HCT116 (cell line): ENCODE data around the gene THAP10. TPM values are rescaled to one million over a fixed set of nuclear protein-coding genes. Genes with fewer than 3 reads are reported as not detected.

ENCODE experiments used
- ATAC-seq: fragments of 200-7000 bp; cut with Tn5 transposase; 2 replicates; pipeline ENCODE4 v1.9.1; 2020; ENCODE audit warnings: mild to moderate bottlenecking, moderate library complexity
- BruUV-seq: library from RNA; stranded (reverse); fragments of 400-500 nt; replicated peaks from 2 replicates; lab custom pipeline; 2021; lab: Mats Ljungman, UMichigan
- CTCF ChIA-PET: fragments of 300-600 bp; sonication (Branson Sonifier 250); formaldehyde crosslinking; loops from one replicate; lab custom pipeline; 2021; ENCODE audit warnings: antibody characterized with exemption; lab: Charles Lee
- POLR2A ChIA-PET: fragments of 300-600, 350-600 bp; sonication (Branson Sonifier 250); formaldehyde crosslinking; loops from one replicate; lab custom pipeline; 2021; ENCODE audit warnings: antibody characterized with exemption; lab: Charles Lee
- RAD21 ChIA-PET, 2 experiments: fragments of 300-600 bp; sonication (Branson Sonifier 250); formaldehyde crosslinking; loops; one replicate each; lab custom pipeline; 2023; ENCODE audit warnings: low total read pairs in 2 of 2; ENCODE audit not compliant: uncharacterized antibody in 2 of 2, unreplicated experiment in 2 of 2, low non-redundant PET in 1 of 2; lab: Charles Lee
- DNase-seq: peaks from one replicate; pipeline ENCODE4 v3.0.0-alpha.2; 2010; ENCODE audit warnings: low read depth, low spot score
- H2AFZ ChIP-seq: fragments of 200-600 bp; shearing (Covaris generic), sonication (generic); 2 replicates; pipeline ENCODE4 v1.6.1; 2017; ENCODE audit warnings: low read depth, mixed run types, mixed read lengths, antibody characterized with exemption, low read length; ENCODE audit not compliant: poor library complexity, severe bottlenecking
- H3K27ac ChIP-seq: 2 replicates; pipeline ENCODE4 v1.5.1; 2012; ENCODE audit warnings: low read depth, low read length
- H3K27me3 ChIP-seq: fragments of 200-600 bp; sonication (generic); 2 replicates; pipeline ENCODE4 v1.6.1; 2016; ENCODE audit warnings: mixed run types, low read length, mixed read lengths; ENCODE audit not compliant: insufficient read depth
- H3K36me3 ChIP-seq, 2 experiments: fragments of 200-500 bp in 1 of 2; fragments of 200-600 bp in 1 of 2; sonication (Bioruptor generic) in 1 of 2; sonication (generic) in 1 of 2; 2 replicates each; pipeline versions ENCODE4 v1.5.1 to v1.6.1; 2014 to 2016; ENCODE audit warnings: low read length in 2 of 2, inconsistent platforms in 1 of 2, mixed read lengths in 1 of 2, mixed run types in 1 of 2; ENCODE audit not compliant: insufficient read depth in 2 of 2, control insufficient read depth in 1 of 2
- H3K4me1 ChIP-seq, 2 experiments: fragments of 200-600 bp in 1 of 2; sonication (generic) in 1 of 2; 2 replicates each; pipeline versions ENCODE4 v1.5.1 to v1.6.1; 2012 to 2017; ENCODE audit warnings: low read length in 2 of 2, inconsistent platforms in 1 of 2, mild to moderate bottlenecking in 1 of 2, mixed read lengths in 1 of 2, mixed run types in 1 of 2, moderate library complexity in 1 of 2; ENCODE audit not compliant: insufficient read depth in 2 of 2, control insufficient read depth in 1 of 2
- H3K4me2 ChIP-seq: fragments of 200-600 bp; sonication (generic); 2 replicates; pipeline ENCODE4 v1.6.1; 2017; ENCODE audit warnings: mixed run types, low read length, mixed read lengths
- H3K4me3 ChIP-seq, 2 experiments: fragments of 200-600 bp in 1 of 2; sonication (generic) in 1 of 2; replicated peaks in 1 of 2; 2 replicates each; pipeline ENCODE4 v1.5.1; 2011 to 2016; ENCODE audit warnings: low read length in 2 of 2, control low read depth in 1 of 2, low read depth in 1 of 2, mild to moderate bottlenecking in 1 of 2, mixed read lengths in 1 of 2, mixed run types in 1 of 2
- H3K79me2 ChIP-seq: fragments of 200-600 bp; sonication (generic); 2 replicates; pipeline ENCODE4 v1.6.1; 2017; ENCODE audit warnings: mild to moderate bottlenecking, mixed run types, low read length, moderate library complexity, mixed read lengths; ENCODE audit not compliant: insufficient read depth
- H3K9ac ChIP-seq: fragments of 200-600 bp; sonication (generic); 2 replicates; pipeline ENCODE4 v1.6.1; 2016; ENCODE audit warnings: low read length, mixed read lengths
- H3K9me2 ChIP-seq: fragments of 200-600 bp; sonication (generic), shearing (Covaris generic); 2 replicates; pipeline ENCODE4 v1.6.1; 2017; ENCODE audit warnings: mixed run types, mild to moderate bottlenecking, moderate library complexity; ENCODE audit not compliant: insufficient read depth
- H3K9me3 ChIP-seq, 2 experiments: fragments of 200-500 bp in 1 of 2; fragments of 200-600 bp in 1 of 2; sonication (Bioruptor generic) in 1 of 2; sonication (generic) in 1 of 2; 2 replicates each; pipeline ENCODE4 v1.6.1; 2014 to 2017; ENCODE audit warnings: low read length in 2 of 2, mixed read lengths in 2 of 2, inconsistent platforms in 1 of 2, low read depth in 1 of 2, mild to moderate bottlenecking in 1 of 2, mixed run types in 1 of 2, moderate library complexity in 1 of 2; ENCODE audit not compliant: control insufficient read depth in 1 of 2, insufficient read depth in 1 of 2
- H4K20me1 ChIP-seq: fragments of 200-600 bp; sonication (generic), shearing (Covaris generic); 2 replicates; pipeline ENCODE4 v1.6.1; 2017; ENCODE audit warnings: mixed run types, mild to moderate bottlenecking, moderate library complexity; ENCODE audit not compliant: insufficient read depth
- CBX3 ChIP-seq: IDR thresholded peaks from 2 replicates; pipeline ENCODE4 v1.6.1; 2012; ENCODE audit warnings: low read depth
- CEBPB ChIP-seq: IDR thresholded peaks from 2 replicates; pipeline ENCODE4 v1.6.1; 2012; ENCODE audit warnings: low read depth
- EGR1 ChIP-seq: IDR thresholded peaks from 2 replicates; pipeline ENCODE4 v1.6.1; 2012; ENCODE audit warnings: low read depth
- ELF1 ChIP-seq: IDR thresholded peaks from 2 replicates; pipeline ENCODE4 v1.6.1; 2012; ENCODE audit warnings: low read depth, borderline replicate concordance
- EZH2 ChIP-seq: fragments of 200-600 bp; sonication (generic); IDR thresholded peaks from 2 replicates; pipeline ENCODE4 v1.6.1; 2017; ENCODE audit warnings: antibody characterized with exemption, mixed run types
- FOSL1 ChIP-seq: IDR thresholded peaks from 2 replicates; pipeline ENCODE4 v1.6.1; 2012; ENCODE audit warnings: low read depth
- JUND ChIP-seq: IDR thresholded peaks from 2 replicates; pipeline ENCODE4 v1.6.1; 2012
- RAD21 ChIP-seq: IDR thresholded peaks from 2 replicates; pipeline ENCODE4 v1.6.1; 2012; ENCODE audit warnings: low read depth, mild to moderate bottlenecking
- SIN3A ChIP-seq: IDR thresholded peaks from 2 replicates; pipeline ENCODE4 v1.6.1; 2012; ENCODE audit warnings: low read depth
- SP1 ChIP-seq: IDR thresholded peaks from 2 replicates; pipeline ENCODE4 v1.6.1; 2012; ENCODE audit warnings: low read depth
- SRF ChIP-seq: IDR thresholded peaks from 2 replicates; pipeline ENCODE4 v1.6.1; 2012; ENCODE audit warnings: low read depth
- ZFX ChIP-seq: fragments of 450-650 bp; IDR thresholded peaks from 2 replicates; pipeline ENCODE4 v1.6.1; 2017
- ZNF274 ChIP-seq: fragments of 200-500 bp; sonication (Bioruptor generic); IDR thresholded peaks from 2 replicates; pipeline ENCODE4 v1.6.1; 2014; ENCODE audit warnings: mild to moderate bottlenecking, low read depth, low read length, inconsistent platforms
- intact Hi-C: fragments of 100-400 bp; cut with micrococcal nuclease; formaldehyde crosslinking; loops from 2 replicates; pipeline ENCODE4 v1.10.0; 2022
- total RNA-seq: library from RNA; stranded (reverse); gene quantifications from one replicate; pipeline ENCODE4 v1.2.1, GENCODE V29; 2021; ENCODE audit not compliant: unreplicated experiment
- TF ChIP-seq, protein P1 (sequence below): IDR thresholded peaks from 2 replicates; pipeline ENCODE4 v1.6.1; 2012
- TF ChIP-seq, protein P2 (sequence below): IDR thresholded peaks from 2 replicates; pipeline ENCODE4 v1.6.1; 2011; ENCODE audit warnings: mild to moderate bottlenecking, low read length, moderate library complexity; ENCODE audit not compliant: insufficient replicate concordance; ENCODE audit errors: extremely low read depth
- TF ChIP-seq, protein P3 (sequence below): IDR thresholded peaks from 2 replicates; pipeline ENCODE4 v1.6.1; 2012

The THAP10 gene
- total RNA-seq, 1 experiment from 2014 or later, result 2.8 TPM

DNA sequence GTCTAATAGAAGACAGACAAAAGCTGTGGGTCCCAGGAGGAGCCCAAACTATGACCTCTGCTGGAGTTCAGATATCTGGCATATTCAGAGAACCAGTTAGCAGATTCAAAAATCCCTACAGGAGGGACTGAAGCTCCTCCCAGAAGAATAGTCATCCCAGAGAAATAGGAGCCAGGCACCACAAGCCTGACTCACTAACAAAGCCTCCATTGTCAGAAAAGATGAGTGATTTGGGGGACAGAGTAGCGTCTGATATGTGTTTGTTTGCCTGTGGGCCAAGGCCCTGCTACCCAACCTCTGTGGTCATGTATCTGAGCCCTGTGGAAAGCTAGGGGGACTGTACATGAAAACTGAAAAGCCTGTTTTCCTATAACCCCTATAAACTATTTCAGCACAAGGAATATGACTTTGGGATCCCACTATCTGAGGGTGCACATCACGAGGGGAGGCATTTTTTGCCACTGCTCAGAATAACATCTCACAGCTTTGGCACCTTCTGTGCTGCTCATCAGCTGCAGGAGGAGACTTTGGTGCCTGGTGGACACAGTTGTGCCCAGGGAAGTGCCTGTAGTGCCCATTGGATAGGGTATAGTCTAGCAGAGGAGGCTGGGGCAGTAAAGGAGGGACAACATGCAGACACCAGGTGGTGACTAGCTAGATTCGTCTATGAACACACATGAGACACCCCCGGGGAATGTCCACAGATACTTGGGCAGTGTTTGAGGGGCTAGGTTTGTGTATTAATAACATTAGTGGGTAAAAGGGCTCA lies 28.6 kb downstream of the THAP10 start:
- CTCF ChIA-PET, result interaction anchor here (0.8 to 1.3 kb wide), 3 partner anchors 11 to 52 kb away, joined by 3 to 5 read pairs (median 4); no protein-coding TSS in a partner anchor
- H3K4me2 ChIP-seq, result peak overlapping the region; percentile 48
- intact Hi-C loops, result no loop called here
- no peak overlapping the region for H3K4me3 ChIP-seq
- H4K20me1 ChIP-seq, result no peaks in the 10 kb centered on the region
- H3K9me2 ChIP-seq, result no peaks in the 10 kb centered on the region
- RAD21 ChIA-PET, result interaction anchor here in 1 of 2 experiments (1.0 kb wide), 1 partner anchor 11 kb away, joined by 3 read pairs; no protein-coding TSS in a partner anchor
- H3K9me3 ChIP-seq, result no peaks in the 10 kb centered on the region
- H3K4me1 ChIP-seq, result peaks cover 0 to 18% of the 10 kb centered on the region in 2 experiments; a peak in 2 of 4 replicates
- TF ChIP-seq, protein P1, sequence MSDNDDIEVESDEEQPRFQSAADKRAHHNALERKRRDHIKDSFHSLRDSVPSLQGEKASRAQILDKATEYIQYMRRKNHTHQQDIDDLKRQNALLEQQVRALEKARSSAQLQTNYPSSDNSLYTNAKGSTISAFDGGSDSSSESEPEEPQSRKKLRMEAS, result no peak
- TF ChIP-seq FOSL1 (peak; percentile 47), JUND (0 out of 2 replicates have a peak, but pooled peaks have one; percentile 30)
- TF ChIP-seq, protein P2, sequence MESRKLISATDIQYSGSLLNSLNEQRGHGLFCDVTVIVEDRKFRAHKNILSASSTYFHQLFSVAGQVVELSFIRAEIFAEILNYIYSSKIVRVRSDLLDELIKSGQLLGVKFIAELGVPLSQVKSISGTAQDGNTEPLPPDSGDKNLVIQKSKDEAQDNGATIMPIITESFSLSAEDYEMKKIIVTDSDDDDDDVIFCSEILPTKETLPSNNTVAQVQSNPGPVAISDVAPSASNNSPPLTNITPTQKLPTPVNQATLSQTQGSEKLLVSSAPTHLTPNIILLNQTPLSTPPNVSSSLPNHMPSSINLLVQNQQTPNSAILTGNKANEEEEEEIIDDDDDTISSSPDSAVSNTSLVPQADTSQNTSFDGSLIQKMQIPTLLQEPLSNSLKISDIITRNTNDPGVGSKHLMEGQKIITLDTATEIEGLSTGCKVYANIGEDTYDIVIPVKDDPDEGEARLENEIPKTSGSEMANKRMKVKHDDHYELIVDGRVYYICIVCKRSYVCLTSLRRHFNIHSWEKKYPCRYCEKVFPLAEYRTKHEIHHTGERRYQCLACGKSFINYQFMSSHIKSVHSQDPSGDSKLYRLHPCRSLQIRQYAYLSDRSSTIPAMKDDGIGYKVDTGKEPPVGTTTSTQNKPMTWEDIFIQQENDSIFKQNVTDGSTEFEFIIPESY, result no peak
- H3K9ac ChIP-seq, result no peak overlapping the region; the same call in 1 of the 2 replicates
- H3K27me3 ChIP-seq, result no peaks in the 10 kb centered on the region
- H3K27ac ChIP-seq, result no peak overlapping the region
- ATAC-seq, result peak; percentile 96
- POLR2A ChIA-PET, result interaction anchor here (0.6 to 1.0 kb wide), 2 partner anchors 56 to 120 kb away, joined by 4 read pairs; no protein-coding TSS in a partner anchor
- BruUV-seq, result no TSS peak
- H3K36me3 ChIP-seq, result no peaks in the 10 kb centered on the region
- DNase-seq, result peak; percentile 57
- H3K79me2 ChIP-seq, result no peaks in the 10 kb centered on the region
- peak overlapping the region; percentile 5 for H2AFZ ChIP-seq

DNA sequence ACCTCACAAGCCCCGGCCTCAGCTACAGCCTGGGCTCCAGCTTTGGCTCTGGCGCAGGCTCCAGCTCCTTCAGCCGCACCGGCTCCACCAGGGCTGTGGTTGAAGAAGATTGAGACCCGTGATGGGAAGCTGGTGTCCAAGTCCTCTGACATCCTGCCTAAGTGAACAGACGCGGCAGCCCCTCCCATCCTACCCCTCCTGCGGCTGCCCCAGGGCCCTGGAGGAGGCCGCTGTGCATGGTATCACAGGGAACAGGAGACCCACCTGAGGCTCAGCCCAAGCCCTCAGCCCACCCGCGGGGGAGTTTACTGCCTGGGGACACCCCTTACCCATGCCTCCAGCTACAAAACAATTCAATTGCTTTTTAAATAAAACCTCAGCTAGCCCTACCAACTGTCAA lies 32.2 kb downstream of the THAP10 start:
- RAD21 ChIA-PET, result no interaction called here
- Histone ChIP-seq H3K4me1 (peaks cover 0 to 18% of the 10 kb centered on the region in 2 experiments; a peak in 2 of 4 replicates), H4K20me1 (no peaks in the 10 kb centered on the region), H3K9me2 (no peaks in the 10 kb centered on the region), H3K9ac (no peak overlapping the region), H3K27me3 (no peaks in the 10 kb centered on the region), H3K36me3 (no peaks in the 10 kb centered on the region), H3K4me3 (no peak overlapping the region), H3K79me2 (no peaks in the 10 kb centered on the region), H3K27ac (no peak overlapping the region), H3K9me3 (no peaks in the 10 kb centered on the region), H3K4me2 (no peak overlapping the region), H2AFZ (no peak overlapping the region)
- intact Hi-C loops, result no loop called here
- BruUV-seq, result no TSS peak
- CTCF ChIA-PET, result interaction anchor here (1.0 kb wide), 1 partner anchor 15 kb away, joined by 4 read pairs; no protein-coding TSS in a partner anchor
- no peak for DNase-seq
- POLR2A ChIA-PET, result no interaction called here
- ATAC-seq, result no peak
- TF ChIP-seq SP1 (no peak), RAD21 (no peak), ZFX (no peak), SRF (no peak), ZNF274 (no peak), EZH2 (no peak), ELF1 (no peak), SIN3A (no peak), EGR1 (no peak), CEBPB (no peak), CBX3 (no peak)
- TF ChIP-seq, protein P3, sequence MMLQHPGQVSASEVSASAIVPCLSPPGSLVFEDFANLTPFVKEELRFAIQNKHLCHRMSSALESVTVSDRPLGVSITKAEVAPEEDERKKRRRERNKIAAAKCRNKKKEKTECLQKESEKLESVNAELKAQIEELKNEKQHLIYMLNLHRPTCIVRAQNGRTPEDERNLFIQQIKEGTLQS, result no peak
